COLO668 (cell line): ENCODE results near the gene STRN3.
"Not testable (repeated sequence)": the region's sequence is repeated elsewhere in the genome, so short reads cannot be mapped to it uniquely, and the experiment has no call there.

Source experiments
- DNase-seq: peaks from one replicate; lab custom pipeline; 2025; ENCODE audit not compliant: unreplicated experiment; lab: John Stamatoyannopoulos, UW

Gene STRN3

DNA sequence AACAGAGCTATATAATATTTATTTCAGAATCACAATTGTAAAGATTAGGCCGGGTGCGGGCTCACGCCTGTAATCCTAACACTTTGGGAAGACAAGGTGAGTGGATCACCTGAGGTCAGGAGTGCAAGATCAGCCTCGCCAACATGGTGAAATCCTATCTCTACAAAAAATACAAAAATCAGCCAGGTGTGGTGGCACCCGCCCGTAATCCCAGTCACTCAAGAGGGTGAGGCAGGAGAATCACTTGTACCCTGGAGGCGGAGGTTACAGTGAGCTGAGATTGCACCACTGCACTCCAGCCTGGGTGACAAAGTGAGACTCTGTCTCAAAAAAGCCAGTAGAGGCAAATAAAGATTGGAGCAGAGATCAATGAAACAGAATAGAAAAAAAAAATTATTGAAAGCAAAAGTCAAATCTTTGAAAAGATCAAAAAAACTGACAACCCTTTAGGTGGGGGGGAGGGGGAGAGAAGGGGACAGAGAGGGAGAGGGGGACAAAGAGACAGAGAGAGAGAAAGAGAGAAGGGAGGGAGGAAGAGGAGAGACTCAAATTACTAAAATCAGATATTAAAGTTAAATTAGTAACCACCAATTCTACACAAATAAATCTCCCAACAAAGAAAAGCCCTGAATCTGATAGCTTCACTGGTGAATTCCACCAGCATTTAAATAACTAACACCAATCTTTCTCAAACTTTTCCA lies 53.1 kb downstream of the STRN3 start:
- no peak for DNase-seq

DNA sequence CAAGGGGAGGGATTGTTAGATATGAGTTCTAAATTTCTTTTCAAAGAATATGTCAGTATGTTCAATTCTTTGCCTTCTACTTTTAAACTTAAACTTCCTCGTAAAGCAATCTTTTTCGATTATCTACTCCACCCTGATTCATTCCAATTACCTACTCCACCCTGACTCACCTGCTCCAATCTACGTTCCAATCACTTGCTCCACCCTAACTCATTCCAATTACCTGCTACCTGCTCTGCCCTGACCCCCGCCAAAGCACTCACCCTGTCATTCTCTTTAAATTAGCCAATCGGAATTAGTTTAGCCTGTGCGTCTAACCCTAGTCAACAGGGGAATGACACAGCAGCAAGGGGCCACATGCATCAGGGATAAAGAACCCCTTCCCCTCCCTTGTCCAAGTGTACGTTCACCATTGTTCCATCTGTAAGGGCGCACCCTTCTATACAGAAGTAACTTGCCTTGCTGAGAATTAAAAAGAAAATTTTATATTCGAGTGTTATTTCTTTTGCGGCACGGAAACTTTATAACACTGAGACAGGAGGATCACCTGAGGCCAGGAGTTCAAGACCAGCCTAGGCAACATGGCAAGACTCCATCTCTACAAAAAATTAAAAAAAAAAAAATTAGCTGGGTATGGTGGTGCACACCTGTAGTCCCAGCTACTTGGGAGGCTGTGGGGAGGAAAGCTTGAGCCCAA lies 54.0 kb downstream of the STRN3 start:
- DNase-seq, result not testable (repeated sequence)

DNA sequence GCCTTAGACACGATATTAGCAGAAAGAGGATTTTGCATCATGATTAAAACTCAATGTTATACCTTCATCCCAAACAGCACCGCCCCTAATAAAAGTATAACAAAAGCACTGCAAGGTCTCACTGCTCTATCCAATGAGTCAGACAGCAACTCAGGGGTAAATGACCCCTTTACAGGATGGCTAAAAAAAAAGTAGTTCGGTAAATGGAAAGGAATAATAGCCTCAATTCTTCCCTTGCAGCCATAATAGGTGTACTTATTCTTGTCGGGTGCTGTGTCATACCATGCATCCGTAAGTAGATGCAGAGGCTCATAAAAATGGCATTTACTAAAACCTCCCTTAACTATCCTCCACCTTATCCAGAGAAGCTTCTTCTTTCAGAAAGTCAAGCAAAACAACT lies 54.6 kb downstream of the STRN3 start:
- no peak for DNase-seq

DNA sequence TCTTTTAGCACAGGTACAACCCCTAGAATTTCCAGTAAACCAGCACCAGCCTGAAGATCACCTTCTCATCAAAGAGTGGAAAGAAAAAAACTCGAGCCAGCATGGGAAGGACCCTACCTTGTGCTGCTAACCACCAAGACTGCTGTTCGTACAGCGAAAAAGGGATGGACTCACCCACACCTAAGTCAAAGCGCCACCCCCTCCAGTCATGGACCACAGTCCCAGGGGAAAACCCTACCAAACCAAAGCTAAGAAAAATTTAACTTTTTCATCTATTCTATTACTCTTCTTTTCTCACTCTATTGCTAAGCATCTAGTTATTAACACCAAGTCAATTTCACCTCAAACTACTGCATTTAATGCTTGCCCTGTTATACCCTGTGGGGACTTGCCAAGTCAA lies 56.4 kb downstream of the STRN3 start:
- not testable (repeated sequence) for DNase-seq

DNA sequence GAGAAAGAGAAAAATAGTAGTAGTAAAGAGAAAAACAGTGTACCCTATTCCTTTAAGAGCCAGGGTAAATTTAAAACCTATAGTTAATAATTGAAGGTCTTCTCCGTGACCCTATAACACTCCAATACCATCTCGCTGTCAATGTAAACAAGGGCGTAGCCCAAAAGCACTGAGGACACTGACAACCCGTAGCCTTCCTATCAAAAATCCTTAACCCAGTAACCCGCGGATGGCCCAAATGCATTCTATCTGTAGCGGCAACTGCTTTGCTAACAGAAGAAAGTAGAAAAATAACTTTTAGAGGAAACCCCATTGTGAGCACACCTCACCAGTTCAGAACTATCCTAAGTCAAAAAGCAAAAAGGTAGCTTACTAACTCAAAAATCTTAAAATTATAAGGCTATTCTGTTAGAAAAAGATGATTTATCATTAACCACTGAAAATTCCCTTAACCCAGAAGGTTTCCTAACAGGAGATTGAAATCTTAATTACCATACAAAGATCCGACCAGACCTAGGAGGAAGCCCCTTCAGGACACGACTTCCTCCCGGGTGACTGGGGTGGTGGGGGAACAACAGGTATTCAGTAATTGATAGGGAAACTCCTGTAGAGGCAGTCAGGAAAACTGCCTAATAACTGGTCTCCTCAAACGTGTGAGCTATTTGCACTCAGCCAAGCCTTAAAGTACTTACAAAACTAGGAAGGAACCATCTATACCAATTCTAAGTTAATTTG lies 58.6 kb downstream of the STRN3 start:
- peak; percentile 33 for DNase-seq

DNA sequence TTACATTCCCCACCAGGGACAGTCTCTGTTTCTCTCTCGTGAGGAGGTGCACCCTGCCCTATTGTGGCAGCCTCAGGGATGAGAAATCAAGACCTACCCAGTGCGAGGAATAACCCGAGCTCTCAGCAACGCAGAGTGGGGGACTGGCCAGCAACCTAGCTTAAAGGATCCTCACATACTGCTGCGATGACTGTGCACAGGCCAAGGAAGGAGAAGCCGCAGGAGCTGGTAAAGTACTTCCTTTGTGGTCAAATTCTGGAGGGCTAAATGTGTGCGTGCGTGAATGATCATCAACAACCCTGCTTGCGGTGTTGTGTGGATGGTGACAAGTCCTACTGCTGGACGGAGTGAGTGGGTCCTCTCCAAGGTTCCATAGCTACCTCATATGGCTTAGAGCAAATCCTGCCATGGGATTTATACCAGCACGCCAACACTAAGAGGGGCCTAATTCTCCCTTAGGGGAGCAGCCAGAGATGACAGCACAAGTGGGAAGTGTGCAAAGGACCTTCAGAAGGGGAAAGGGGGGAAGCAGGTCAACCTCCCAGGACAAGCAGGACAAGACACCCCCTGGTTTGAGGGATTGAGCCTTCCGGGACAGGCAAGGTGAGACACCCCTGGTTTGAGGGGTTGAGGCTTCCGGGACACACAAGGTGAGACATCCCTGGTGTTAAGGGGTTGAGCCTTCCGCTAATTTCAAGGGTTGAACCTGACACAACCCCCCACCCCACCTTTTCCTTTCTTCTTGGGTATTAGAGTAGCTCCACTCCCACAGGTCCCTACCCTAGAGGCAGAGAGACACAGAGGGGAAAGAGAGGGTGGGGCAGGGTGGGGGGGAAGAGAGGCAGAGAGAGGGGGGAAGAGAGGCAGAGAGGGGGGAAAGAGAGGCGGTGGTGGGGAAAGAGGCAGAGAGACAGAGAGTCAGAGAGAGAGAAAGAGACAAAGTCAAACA lies 59.5 kb downstream of the STRN3 start:
- DNase-seq, result no peak

DNA sequence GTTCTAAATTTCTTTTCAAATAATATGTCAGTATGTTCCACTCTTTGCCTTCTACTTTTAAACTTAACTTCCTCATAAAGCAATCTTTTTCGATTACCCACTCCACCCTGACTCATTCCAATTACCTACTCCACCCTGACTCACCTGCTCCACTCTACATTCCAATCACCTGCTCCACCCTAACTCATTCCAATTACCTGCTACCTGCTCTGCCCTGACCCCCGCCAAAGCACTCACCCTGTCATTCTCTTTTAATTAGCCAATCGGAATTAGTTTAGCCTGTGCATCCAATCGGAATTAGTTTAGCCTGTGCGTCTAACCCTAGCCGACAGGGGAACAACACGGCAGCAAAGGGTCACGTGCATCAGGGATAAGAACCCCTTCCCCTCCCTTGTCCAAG lies 60.3 kb downstream of the STRN3 start:
- DNase-seq, result not testable (repeated sequence)

DNA sequence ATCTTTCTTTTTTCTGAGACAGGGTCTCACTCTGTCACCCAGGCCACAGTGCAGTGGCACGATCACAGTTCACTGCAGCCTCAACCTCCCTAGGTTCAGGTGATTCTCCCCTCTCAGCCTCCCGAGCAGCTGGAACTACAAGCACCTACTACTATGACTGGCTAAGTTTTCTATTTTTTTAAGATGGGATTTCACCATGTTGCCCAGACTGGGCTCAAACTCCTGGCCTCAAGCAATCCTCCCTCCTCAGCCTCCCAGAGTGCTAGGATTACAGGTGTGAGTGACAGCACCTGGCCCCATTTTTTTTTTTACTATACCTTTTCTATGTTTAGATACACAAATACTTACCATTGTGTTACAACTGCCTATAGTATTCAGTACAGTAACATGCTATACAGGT lies 63.6 kb downstream of the STRN3 start:
- DNase-seq, result not testable (repeated sequence)

DNA sequence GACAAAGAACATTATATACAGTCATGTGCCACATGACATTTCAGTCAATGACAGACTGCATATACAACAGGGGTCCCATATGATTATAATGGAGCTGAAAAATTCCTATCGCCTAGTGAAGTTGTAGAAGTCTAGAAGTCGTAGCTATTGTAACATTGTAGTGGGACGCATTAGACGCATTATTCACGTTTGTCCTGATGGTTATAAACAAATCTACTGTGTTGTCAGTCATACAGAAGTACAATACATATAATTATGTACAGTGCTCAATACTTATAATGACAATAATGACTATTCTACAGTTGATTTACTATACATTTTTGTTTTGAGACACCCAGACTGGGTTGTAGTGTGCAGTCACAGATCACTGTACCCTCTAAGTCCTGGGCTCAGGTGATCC lies 64.8 kb downstream of the STRN3 start:
- DNase-seq, result no peak

DNA sequence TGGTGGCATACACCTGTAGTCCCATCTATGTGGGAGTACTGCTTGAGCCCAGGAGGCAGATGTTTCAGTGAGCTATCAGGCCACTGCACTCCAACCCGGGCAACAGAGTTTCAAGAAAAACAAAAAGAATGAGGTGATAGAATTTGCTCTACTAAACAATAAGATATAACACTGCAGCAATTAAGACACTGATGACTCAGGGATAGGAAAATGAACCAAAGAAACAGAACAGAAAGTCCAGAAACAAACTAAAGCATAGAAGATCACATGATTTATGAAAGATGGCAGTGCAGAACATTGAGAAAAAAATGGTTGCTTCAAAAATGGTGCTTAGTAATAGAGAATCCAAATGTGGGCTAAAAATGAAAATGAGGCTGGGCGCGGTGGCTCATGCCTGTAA lies 66.0 kb downstream of the STRN3 start:
- no peak for DNase-seq

DNA sequence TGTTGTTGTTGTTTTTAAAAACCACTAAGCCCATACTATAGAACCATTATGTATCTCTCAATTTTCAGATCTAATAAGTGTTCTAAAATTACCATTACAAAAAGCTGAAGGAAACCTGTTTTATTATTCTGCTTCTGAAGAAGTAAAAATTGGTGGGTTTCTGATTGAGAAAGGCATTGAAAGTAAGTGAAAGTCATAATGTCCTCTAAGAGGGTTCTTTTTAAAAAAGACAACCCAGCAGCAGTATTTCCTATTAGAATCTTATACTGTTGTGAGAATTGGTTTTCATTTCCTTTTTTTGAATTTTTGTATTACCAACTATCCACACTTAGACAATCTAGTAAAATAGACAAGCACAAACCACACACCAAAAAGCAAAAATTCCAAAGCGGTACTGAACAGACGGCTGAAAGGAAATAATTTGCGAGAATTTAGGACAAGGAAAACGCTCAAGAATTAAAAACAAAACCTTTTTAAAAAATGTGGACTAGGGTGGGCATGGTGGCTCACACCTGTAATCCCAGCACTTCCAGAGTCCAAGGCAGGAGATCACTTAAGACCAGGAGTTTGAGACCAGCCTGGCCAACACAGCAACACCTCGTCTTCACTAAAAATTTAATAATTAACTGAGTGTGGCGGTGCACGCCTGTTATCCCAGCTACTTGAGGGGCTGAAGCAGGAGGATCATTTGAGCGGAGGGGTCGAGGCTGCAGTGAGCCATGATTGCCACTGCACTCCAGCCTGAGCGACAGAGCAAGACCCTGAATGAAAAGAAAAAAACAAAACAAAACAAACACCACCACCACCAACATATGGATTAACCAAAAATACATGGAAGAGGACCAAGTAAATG lies 67.4 kb downstream of the STRN3 start:
- DNase-seq, result no peak

DNA sequence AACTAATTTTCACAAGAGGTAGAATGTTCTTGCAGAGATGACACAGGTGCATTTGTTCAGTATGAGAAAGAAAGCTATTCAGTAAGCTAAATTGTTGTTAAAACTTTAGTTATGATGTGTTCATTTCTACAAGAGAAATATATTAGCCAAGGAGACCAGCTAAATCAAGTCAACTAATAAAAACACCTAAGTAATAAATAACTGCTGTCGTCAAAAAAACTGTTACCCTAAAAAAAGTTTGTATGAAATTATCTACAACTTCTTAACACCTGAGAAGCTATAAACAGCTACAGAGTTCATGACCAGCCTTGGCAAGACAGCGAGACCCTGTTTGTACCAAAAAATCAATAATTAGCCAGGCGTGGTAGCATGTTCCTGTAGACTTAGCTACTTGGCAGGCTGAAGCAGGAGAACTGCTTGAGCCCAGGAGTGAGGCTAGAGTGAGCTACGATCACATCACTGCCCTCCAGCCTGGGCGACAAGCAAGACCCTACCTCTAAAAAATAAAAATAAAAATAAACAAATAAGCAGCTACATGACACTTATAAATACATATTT lies 68.3 kb downstream of the STRN3 start:
- no peak for DNase-seq

DNA sequence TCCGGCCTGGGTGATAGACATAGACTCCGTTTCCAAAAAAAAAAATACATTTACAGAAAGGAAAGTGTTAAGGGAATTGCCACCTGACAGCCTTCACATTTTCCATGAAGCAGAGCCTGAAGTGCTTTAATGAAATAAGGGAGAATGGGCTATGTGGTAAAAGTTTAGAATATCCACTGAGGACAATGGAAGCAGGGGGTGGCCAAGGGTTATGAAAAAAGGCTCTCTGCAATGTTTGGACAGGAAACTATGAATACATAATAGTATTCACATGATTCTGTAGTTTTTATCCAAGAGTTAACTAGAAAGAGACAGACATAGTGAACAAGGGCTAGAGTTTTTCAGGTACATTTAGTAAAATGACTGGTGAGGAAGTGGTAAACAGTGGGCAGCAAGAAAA lies 76.5 kb downstream of the STRN3 start:
- DNase-seq, result no peak

DNA sequence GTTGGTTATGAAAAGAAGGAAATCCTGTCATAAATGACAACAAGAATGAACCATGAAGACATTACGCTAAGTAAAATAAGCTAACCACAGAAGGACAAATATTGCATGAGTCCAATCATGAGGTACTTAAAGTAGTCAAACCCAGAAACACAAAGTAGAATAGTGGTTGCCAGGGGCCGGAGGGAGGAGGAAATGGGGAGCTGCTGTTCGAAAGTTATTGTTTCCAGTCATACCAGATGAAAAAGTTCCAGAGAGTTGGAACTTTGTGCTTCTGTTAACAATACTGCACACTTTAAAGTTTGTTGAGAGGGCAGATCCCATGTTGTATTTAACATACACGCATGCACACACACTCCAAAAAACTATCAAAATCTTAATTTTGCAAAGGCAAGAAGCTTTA lies 82.5 kb downstream of the STRN3 start:
- no peak for DNase-seq

DNA sequence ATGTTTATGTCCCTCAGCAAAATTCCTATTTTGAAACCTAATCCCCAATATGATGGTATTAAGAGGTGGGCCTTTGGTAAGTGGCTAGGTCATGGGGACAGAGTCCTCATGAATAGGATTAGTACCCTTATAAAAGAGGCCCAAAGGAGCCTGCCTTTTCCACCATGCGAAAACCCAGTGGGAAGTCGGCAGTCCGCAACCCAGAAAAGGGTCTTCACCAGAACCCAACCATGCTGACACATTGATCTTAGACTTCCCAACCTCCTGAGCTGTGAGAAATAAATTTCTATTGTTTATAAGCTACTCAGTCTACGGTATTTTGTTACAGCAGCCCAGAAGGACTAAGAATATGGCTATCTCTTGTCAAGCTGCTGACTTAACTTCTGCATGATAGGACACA lies 85.3 kb downstream of the STRN3 start:
- DNase-seq, result no peak

DNA sequence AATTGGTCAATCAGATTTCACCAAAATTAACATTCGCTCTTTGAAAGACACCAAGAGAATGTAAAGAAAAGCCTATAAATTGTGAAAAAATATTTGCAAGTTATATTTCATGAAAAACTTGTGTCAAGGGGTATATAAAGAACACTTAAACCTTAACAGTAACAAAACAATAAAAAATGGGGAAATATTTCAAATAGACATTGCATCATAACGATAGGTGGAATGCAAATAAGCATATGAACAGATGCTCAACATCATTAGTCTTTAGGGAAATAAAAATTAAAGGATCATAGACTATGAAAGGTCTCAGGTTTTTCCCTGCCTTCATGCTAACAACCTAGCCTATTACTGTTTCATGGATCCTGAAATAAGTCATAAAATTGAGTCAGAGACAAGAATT lies 87.6 kb downstream of the STRN3 start:
- DNase-seq, result no peak

DNA sequence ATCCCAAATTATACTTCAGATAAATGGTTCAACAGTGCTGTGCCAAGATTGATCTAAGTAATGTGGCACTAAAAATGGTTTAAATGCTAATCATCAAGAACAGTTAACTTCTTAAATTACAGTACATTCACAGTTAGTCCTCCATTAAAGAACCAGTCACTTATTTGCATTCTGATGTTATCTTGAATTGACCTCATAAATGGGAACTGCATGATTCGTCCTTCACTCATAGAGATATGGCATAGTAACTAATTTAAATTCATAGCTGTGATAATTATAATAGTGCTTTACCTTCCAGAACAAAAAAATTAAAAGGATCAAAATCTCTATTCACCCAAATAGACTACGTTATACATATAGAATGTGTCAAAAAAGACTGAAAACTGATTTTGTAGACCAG lies 90.7 kb downstream of the STRN3 start:
- DNase-seq, result no peak

DNA sequence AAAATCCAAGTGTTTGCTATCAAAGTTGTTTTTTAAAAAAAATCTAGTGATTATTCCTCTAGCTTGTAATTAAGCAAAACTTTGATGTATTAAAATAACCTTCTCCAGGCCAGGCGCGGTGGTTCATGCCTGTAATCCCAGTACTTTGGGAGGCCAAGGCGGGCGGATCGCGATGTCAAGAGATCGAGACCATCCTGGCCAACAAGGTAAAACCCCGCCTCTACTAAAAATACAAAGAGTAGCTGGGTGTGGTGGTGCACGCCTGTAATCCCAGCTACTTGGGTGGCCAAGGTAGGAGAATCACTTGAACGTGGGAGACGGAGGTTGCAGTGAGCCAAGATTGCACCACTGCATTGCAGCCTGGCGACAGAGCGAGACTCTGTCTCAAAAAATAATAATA lies 92.2 kb downstream of the STRN3 start:
- DNase-seq, result not testable (repeated sequence)

DNA sequence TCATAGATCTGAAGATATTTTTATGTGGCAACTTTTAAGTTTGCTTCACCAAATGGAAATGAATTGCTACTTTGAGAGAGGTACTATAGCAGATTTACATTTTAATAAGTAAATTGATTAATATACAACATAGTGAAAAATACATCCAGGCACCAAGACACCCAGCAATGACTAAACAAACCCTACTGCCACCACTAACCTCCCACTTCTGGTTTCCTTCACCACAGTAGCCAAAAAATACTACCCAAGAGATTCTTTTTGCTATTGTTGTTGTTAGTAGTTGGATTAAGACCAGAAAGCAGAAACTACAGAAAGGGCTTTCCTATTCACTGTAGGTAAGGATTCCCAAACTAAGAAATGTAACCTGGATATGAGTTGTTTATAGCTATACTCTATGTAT lies 97.7 kb downstream of the STRN3 start:
- no peak for DNase-seq

DNA sequence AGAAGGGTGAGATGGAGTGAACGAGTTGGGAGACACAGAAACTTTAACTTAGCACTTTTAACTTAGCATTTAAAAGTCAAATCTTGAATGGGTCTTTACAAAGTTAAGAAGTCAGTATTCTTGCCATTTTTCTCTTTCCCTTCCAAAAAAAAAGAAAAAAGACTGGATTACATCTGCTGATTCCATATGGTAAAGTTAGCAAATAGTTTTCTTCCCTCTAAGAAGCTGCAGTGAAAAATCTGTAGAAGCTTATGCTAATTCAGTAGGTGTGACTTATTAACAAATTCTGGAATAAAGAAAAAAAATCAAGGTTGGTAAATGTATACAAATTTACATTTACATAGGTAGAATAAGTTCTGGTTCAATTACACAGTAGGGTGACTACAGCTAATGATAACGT lies 100.9 kb downstream of the STRN3 start:
- no peak for DNase-seq
